Measurements from ENCODE around the gene FADS2. TPM values are rescaled to one million over a fixed set of nuclear protein-coding genes. Genes with fewer than 3 reads are reported as not detected.

The FADS2 gene
- total RNA-seq, 1 experiment from 2014 or later, result 246 TPM

- H3K36me3 ChIP-seq (ENCODE audit: low read depth, low read length), result peaks cover 30% of the 10 kb centered on the region
- DNase-seq (peak; percentile 53), ATAC-seq (no peak)
- H3K4me1 ChIP-seq (ENCODE audit: insufficient read depth, low read length), result peaks cover 22% of the 10 kb centered on the region
- H3K79me2 ChIP-seq (ENCODE audit: low read length), result peaks cover 39% of the 10 kb centered on the region
- no peaks in the 10 kb centered on the region for H3K9me2 ChIP-seq (replicated peaks; ENCODE audit: low read length)
- H3K27me3 ChIP-seq (ENCODE audit: low read length), result no peaks in the 10 kb centered on the region
- ChIA-PET POLR2A (ENCODE audit: unreplicated experiment) (interaction anchor here (0.6 to 1.3 kb wide), 6 partner anchors 14 to 311 kb away, joined by 3 to 17 read pairs (median 6); partner anchors contain the start of genes FADS2, FEN1 and TMEM258), CTCF (interaction anchor here (0.6 to 1.7 kb wide), 5 partner anchors 17 to 294 kb away, joined by 3 to 14 read pairs (median 5); no protein-coding TSS in a partner anchor)
- H2AFZ ChIP-seq (ENCODE audit: low read length), result peak overlapping the region; percentile 76
- H3K4me2 ChIP-seq (ENCODE audit: low read length), result peak overlapping the region; percentile 92
- no peaks in the 10 kb centered on the region for H3K9me3 ChIP-seq (ENCODE audit: low read length)
- no TSS peak for BruUV-seq (replicated peaks)
- TF ChIP-seq EZH2 (IDR thresholded peaks at IDR 0.05; ENCODE audit: low read length, unreplicated experiment), result no peak
- TF ChIP-seq CTCF (conservative IDR thresholded peaks at IDR 0.05; ENCODE audit: low read depth, low read length), result no peak
- no peak for TF ChIP-seq EZH2phosphoT487 (IDR thresholded peaks at IDR 0.05; ENCODE audit: borderline replicate concordance, low read length)
- intact Hi-C loops (cut with micrococcal nuclease), result no loop called here
- no peaks in the 10 kb centered on the region for H4K20me1 ChIP-seq (ENCODE audit: low read length)
- H3K4me3 ChIP-seq (ENCODE audit: low read length), result peak overlapping the region; percentile 78
- no peaks in the 10 kb centered on the region for H3F3A ChIP-seq (ENCODE audit: low read length, unreplicated experiment)
- peak overlapping the region; percentile 92 for H3K9ac ChIP-seq (ENCODE audit: low read length)
- peak overlapping the region; percentile 86 for H3K27ac ChIP-seq (ENCODE audit: low read length)
These were observed 13.7 kb upstream of the FADS2 start for GRCh38 chr11:61814247-61814957.

- Histone ChIP-seq H3K36me3 (ENCODE audit: low read depth, low read length) (peaks cover 22% of the 10 kb centered on the region; the same call in 1 of the 2 replicates), H3K4me2 (ENCODE audit: low read length) (peak overlapping the region; percentile 92), H3K4me1 (ENCODE audit: insufficient read depth, low read length) (peaks cover 29% of the 10 kb centered on the region), H3K79me2 (ENCODE audit: low read length) (peaks cover 39% of the 10 kb centered on the region), H2AFZ (ENCODE audit: low read length) (peak overlapping the region; percentile 76), H3K27me3 (ENCODE audit: low read length) (no peaks in the 10 kb centered on the region), H3F3A (ENCODE audit: low read length, unreplicated experiment) (no peaks in the 10 kb centered on the region), H4K20me1 (ENCODE audit: low read length) (no peaks in the 10 kb centered on the region), H3K9ac (ENCODE audit: low read length) (peak overlapping the region; percentile 92), H3K9me2 (replicated peaks; ENCODE audit: low read length) (no peaks in the 10 kb centered on the region), H3K4me3 (ENCODE audit: low read length) (peak overlapping the region; percentile 78), H3K27ac (ENCODE audit: low read length) (peak overlapping the region; percentile 86), H3K9me3 (ENCODE audit: low read length) (no peaks in the 10 kb centered on the region)
- intact Hi-C loops (cut with micrococcal nuclease), result loop anchor here (1.0 to 5.0 kb wide), 2 partner anchors 18 to 77 kb away; partner anchors contain the start of gene FADS3
- POLR2A ChIA-PET (ENCODE audit: unreplicated experiment), result interaction anchor here (0.6 to 1.3 kb wide), 9 partner anchors 13 to 548 kb away, joined by 3 to 17 read pairs (median 5); partner anchors contain the start of genes FADS2, FEN1 and TMEM258
- ATAC-seq (peak; percentile 74), DNase-seq (peak; percentile 99)
- BruUV-seq (replicated peaks), result TSS peak; percentile 70
- CTCF ChIA-PET, result interaction anchor here (0.6 to 1.7 kb wide), 4 partner anchors 18 to 267 kb away, joined by 3 to 14 read pairs (median 5); no protein-coding TSS in a partner anchor
- no peak for TF ChIP-seq CTCF (conservative IDR thresholded peaks at IDR 0.05; ENCODE audit: low read depth, low read length)
- no peak for TF ChIP-seq EZH2 (IDR thresholded peaks at IDR 0.05; ENCODE audit: low read length, unreplicated experiment)
These were observed 12.9 kb upstream of the FADS2 start for GRCh38 chr11:61814958-61815789.
